B cell (primary cell): ENCODE data around the gene ZCCHC10. TPM values are rescaled to one million over a fixed set of nuclear protein-coding genes. Genes with fewer than 3 reads are reported as not detected.

ENCODE experiments used
- ATAC-seq: fragments of 200-7000 bp; cut with Tn5 transposase; one replicate; pipeline ENCODE4 v1.10.0; 2021; ENCODE audit warnings: low read depth, mild to moderate bottlenecking, moderate number of reproducible peaks, moderate library complexity
- CTCF ChIA-PET: fragments of 350-600 bp; sonication (Branson Sonifier 250); formaldehyde crosslinking; loops from one replicate; lab custom pipeline; 2021; ENCODE audit warnings: antibody characterized with exemption, inconsistent platforms; lab: Charles Lee
- POLR2A ChIA-PET: fragments of 350-600 bp; sonication (Branson Sonifier 250); formaldehyde crosslinking; loops from one replicate; lab custom pipeline; 2021; ENCODE audit warnings: antibody characterized with exemption; lab: Charles Lee
- DNase-seq: peaks from one replicate; pipeline ENCODE4 v3.0.0; 2013
- H2AFZ ChIP-seq: 2 replicates; pipeline ENCODE4 v1.6.1; 2012; ENCODE audit warnings: mild to moderate bottlenecking, low read depth, low read length; ENCODE audit not compliant: insufficient read depth, poor library complexity, severe bottlenecking
- H3K27ac ChIP-seq, 2 donors: 1 replicate in 1 of 2; 2 replicates in 1 of 2; pipeline ENCODE4 v1.5.1; 2012 to 2013; ENCODE audit warnings: low read length in 2 of 2, mild to moderate bottlenecking in 2 of 2, moderate library complexity in 1 of 2
- H3K27me3 ChIP-seq, 4 experiments: fragments of 200-600 bp in 1 of 4; sonication (generic) in 1 of 4; replicated peaks in 1 of 4; 1 replicate in 2 of 4; 2 replicates in 2 of 4; pipeline versions ENCODE4 v1.6.1 to v1.7.0; 2013 to 2016; ENCODE audit warnings: low read length in 3 of 4, mild to moderate bottlenecking in 2 of 4, mixed read lengths in 1 of 4, moderate library complexity in 1 of 4; ENCODE audit not compliant: insufficient read depth in 4 of 4, control insufficient read depth in 3 of 4; ENCODE audit errors: control extremely low read depth in 1 of 4
- H3K36me3 ChIP-seq, 2 experiments: replicated peaks in 1 of 2; 1 replicate in 1 of 2; 2 replicates in 1 of 2; pipeline versions ENCODE4 v1.6.1 to v1.7.1; 2013; ENCODE audit warnings: low read length in 1 of 2; ENCODE audit not compliant: insufficient read depth in 2 of 2, control insufficient read depth in 1 of 2; ENCODE audit errors: control extremely low read depth in 1 of 2, extremely low read depth in 1 of 2
- H3K4me1 ChIP-seq, 2 donors: fragments of 200-600 bp in 1 of 2; sonication (generic) in 1 of 2; 1 replicate in 1 of 2; 2 replicates in 1 of 2; pipeline versions ENCODE4 v1.5.1 to v1.6.1; 2013 to 2017; ENCODE audit warnings: low read length in 2 of 2; ENCODE audit not compliant: control insufficient read depth in 2 of 2, insufficient read depth in 2 of 2
- H3K4me2 ChIP-seq: replicated peaks from 2 replicates; pipeline ENCODE3; 2012; ENCODE audit warnings: mild to moderate bottlenecking, low read depth, low read length; ENCODE audit not compliant: poor library complexity, severe bottlenecking
- H3K4me3 ChIP-seq, 5 experiments: fragments of 200-600 bp in 1 of 5; sonication (generic) in 1 of 5; 1 replicate in 3 of 5; 2 replicates in 2 of 5; pipeline versions ENCODE4 v1.5.1 to v1.7.0; 2011 to 2016; ENCODE audit warnings: low read length in 4 of 5, mild to moderate bottlenecking in 4 of 5, low read depth in 2 of 5, control low read depth in 1 of 5, moderate library complexity in 1 of 5; ENCODE audit not compliant: insufficient read depth in 1 of 5; ENCODE audit errors: control extremely low read depth in 1 of 5, extremely low read depth in 1 of 5
- H3K79me2 ChIP-seq: fragments of 200-600 bp; sonication (generic); one replicate; pipeline ENCODE4 v1.6.0; 2016; ENCODE audit warnings: low read length; ENCODE audit not compliant: control insufficient read depth, insufficient read depth
- H3K9ac ChIP-seq: fragments of 200-600 bp; sonication (generic); 2 replicates; pipeline ENCODE4 v1.6.1; 2017; ENCODE audit warnings: mild to moderate bottlenecking, low read length, moderate library complexity
- H3K9me3 ChIP-seq, 3 donors: one replicate each; pipeline versions ENCODE4 v1.6.1 to v1.7.1; 2013; ENCODE audit warnings: low read length in 2 of 3; ENCODE audit not compliant: control insufficient read depth in 2 of 3, insufficient read depth in 1 of 3; ENCODE audit errors: control extremely low read depth in 1 of 3
- H4K20me1 ChIP-seq: 2 replicates; pipeline ENCODE4 v1.6.0; 2012; ENCODE audit warnings: mild to moderate bottlenecking, low read length; ENCODE audit not compliant: insufficient read depth, control insufficient read depth, poor library complexity, severe bottlenecking
- H3K27ac Mint-ChIP-seq: one replicate; pipeline ENCODE4 v1.8.0; 2021; ENCODE audit warnings: mixed read lengths
- H3K27me3 Mint-ChIP-seq: one replicate; pipeline ENCODE4 v1.8.0; 2021; ENCODE audit warnings: mixed read lengths
- H3K4me1 Mint-ChIP-seq: one replicate; pipeline ENCODE4 v1.8.0; 2021; ENCODE audit warnings: mixed read lengths
- H3K4me3 Mint-ChIP-seq: one replicate; pipeline ENCODE4 v1.8.0; 2021; ENCODE audit warnings: mixed read lengths
- H3K9me3 Mint-ChIP-seq: one replicate; pipeline ENCODE4 v1.8.0; 2022; ENCODE audit warnings: mixed read lengths; ENCODE audit not compliant: insufficient read depth
- CTCF ChIP-seq: fragments of 200-600 bp; IDR thresholded peaks from one replicate; pipeline ENCODE4 v1.8.0; 2022; ENCODE audit warnings: antibody characterized with exemption, mild to moderate bottlenecking
- EZH2 ChIP-seq: IDR thresholded peaks from 2 replicates; pipeline ENCODE4 v1.6.1; 2012; ENCODE audit warnings: borderline replicate concordance, low read depth, mild to moderate bottlenecking, moderate library complexity, low read length; ENCODE audit not compliant: insufficient read depth, poor library complexity, severe bottlenecking
- WGBS: methylation state at CpG from one replicate; pipeline ENCODE4 v1.1.5; 2013; ENCODE audit warnings: missing lambda C conversion rate; ENCODE audit not compliant: insufficient coverage; 5-methylcytosine and 5-hydroxymethylcytosine counted together
- intact Hi-C: fragments of 100-400 bp; cut with micrococcal nuclease; formaldehyde crosslinking; loops from one replicate; pipeline ENCODE4 v1.10.0; 2022
- polyA plus RNA-seq: library from polyadenylated mRNA; depleted of rRNA; stranded (reverse); fragments of >200 nt; gene quantifications from 2 replicates; pipeline ENCODE4 v1.2.3, GENCODE V29; 2012
- total RNA-seq, 2 donors: library from RNA; stranded (reverse); fragments of 120-200 nt in 1 of 2; gene quantifications; 1 replicate in 1 of 2; 2 replicates in 1 of 2; pipeline versions ENCODE4 v1.2.3 to v1.2.4, GENCODE V29; 2013 to 2022

ZCCHC10 gene
- total and polyA plus RNA-seq, 2 donors (not counting 1 experiment from before 2014, with no cell fraction given): 16.5 to 34.0 TPM

GRCh38 chr5:132962429-132963021 lies 63.8 kb downstream of the ZCCHC10 start:
- DNase-seq: peak; percentile 62
- TF ChIP-seq CTCF (no peak), EZH2 (no peak)
- ChIA-PET POLR2A (interaction anchor here (0.6 to 2.4 kb wide), 10 partner anchors 9 to 1406 kb away, joined by 3 to 49 read pairs (median 4); partner anchors contain the start of genes HSPA4 and ZCCHC10), CTCF (interaction anchor here (2.0 to 2.2 kb wide), 2 partner anchors 89 to 143 kb away, joined by 5 to 6 read pairs; partner anchors contain the start of gene HSPA4)
- Mint-ChIP-seq H3K4me3 (peak overlapping the region; percentile 97), H3K9me3 (no peaks in the 10 kb centered on the region), H3K4me1 (peaks cover 33% of the 10 kb centered on the region), H3K27ac (peak overlapping the region; percentile 94), H3K27me3 (no peaks in the 10 kb centered on the region)
- peak overlapping the region; percentile 87 for H3K9ac ChIP-seq
- H4K20me1 ChIP-seq: peaks cover 54% of the 10 kb centered on the region
- H3K27ac ChIP-seq: peak overlapping the region; percentile 92 to 97
- peaks cover 0 to 9% of the 10 kb centered on the region in 2 experiments for H3K36me3 ChIP-seq
- 0% methylated on average over 6 of the region's 21 CpGs for WGBS
- no peak for ATAC-seq
- peak overlapping the region; percentile 63 to 95 (median 83) for H3K4me3 ChIP-seq
- H3K79me2 ChIP-seq: peaks cover 57% of the 10 kb centered on the region
- H3K4me2 ChIP-seq: peak overlapping the region; percentile 86
- H3K9me3 ChIP-seq: no peaks in the 10 kb centered on the region
- H2AFZ ChIP-seq: peak overlapping the region; percentile 87
- intact Hi-C loops: loop anchor here (1.0 to 5.0 kb wide), 5 partner anchors 64 to 1565 kb away; partner anchors contain the start of genes C5orf15, JADE2 and ZCCHC10
- H3K4me1 ChIP-seq: peaks cover 17 to 26% of the 10 kb centered on the region in 2 donors
- no peaks in the 10 kb centered on the region for H3K27me3 ChIP-seq

GRCh38 chr5:132961887-132962286 lies 64.5 kb downstream of the ZCCHC10 start:
- H3K79me2 ChIP-seq: peaks cover 63% of the 10 kb centered on the region
- TF ChIP-seq CTCF (no peak), EZH2 (no peak)
- peak overlapping the region; percentile 86 for H3K4me2 ChIP-seq
- peaks cover 60% of the 10 kb centered on the region for H4K20me1 ChIP-seq
- peak overlapping the region; percentile 87 for H2AFZ ChIP-seq
- ChIA-PET POLR2A (interaction anchor here (1.0 to 2.4 kb wide), 4 partner anchors 29 to 90 kb away, joined by 7 to 49 read pairs (median 14); partner anchors contain the start of genes HSPA4 and ZCCHC10), CTCF (interaction anchor here (2.2 kb wide), 1 partner anchor 90 kb away, joined by 6 read pairs; the partner anchor contains the start of gene HSPA4)
- H3K4me1 ChIP-seq: peaks cover 17 to 29% of the 10 kb centered on the region in 2 donors
- H3K27ac ChIP-seq: peak overlapping the region; percentile 92 to 97
- no peaks in the 10 kb centered on the region for H3K27me3 ChIP-seq
- no peaks in the 10 kb centered on the region for H3K27me3 Mint-ChIP-seq
- DNase-seq (no peak), ATAC-seq (no peak)
- WGBS: no CpG with 5 or more reads among the region's 5 CpGs
- H3K4me1 Mint-ChIP-seq: peaks cover 34% of the 10 kb centered on the region
- peak overlapping the region; percentile 63 to 95 (median 83) for H3K4me3 ChIP-seq
- peak overlapping the region; percentile 97 for H3K4me3 Mint-ChIP-seq
- H3K27ac Mint-ChIP-seq: peak overlapping the region; percentile 94
- intact Hi-C loops: loop anchor here (2.0 to 5.0 kb wide), 3 partner anchors 143 to 1565 kb away; partner anchors contain the start of genes C5orf15 and JADE2
- H3K36me3 ChIP-seq: peaks cover 0 to 9% of the 10 kb centered on the region in 2 experiments
- no peaks in the 10 kb centered on the region for H3K9me3 Mint-ChIP-seq
- H3K9ac ChIP-seq: peak overlapping the region; percentile 87
- no peaks in the 10 kb centered on the region for H3K9me3 ChIP-seq
